Peyer's patch (tissue), 4 donors: ENCODE results near the gene PDP2.

Source experiments
- POLR2A ChIP-seq, 2 donors: fragments of 450-650 bp; IDR thresholded peaks; one replicate each; pipeline ENCODE4 v1.5.1; 2017; ENCODE audit warnings: antibody characterized with exemption in 2 of 2, mild to moderate bottlenecking in 2 of 2, moderate library complexity in 2 of 2
- TF ChIP-seq, protein P1 (sequence below), 6 experiments: fragments of 450-650 bp in 4 of 6; fragments of 200-600 bp in 2 of 6; sonication (generic) in 1 of 6; IDR thresholded peaks; one replicate each; pipeline ENCODE4 v1.5.1; 2017 to 2019; ENCODE audit warnings: antibody characterized with exemption in 6 of 6, mild to moderate bottlenecking in 3 of 6, moderate library complexity in 1 of 6

DNA sequence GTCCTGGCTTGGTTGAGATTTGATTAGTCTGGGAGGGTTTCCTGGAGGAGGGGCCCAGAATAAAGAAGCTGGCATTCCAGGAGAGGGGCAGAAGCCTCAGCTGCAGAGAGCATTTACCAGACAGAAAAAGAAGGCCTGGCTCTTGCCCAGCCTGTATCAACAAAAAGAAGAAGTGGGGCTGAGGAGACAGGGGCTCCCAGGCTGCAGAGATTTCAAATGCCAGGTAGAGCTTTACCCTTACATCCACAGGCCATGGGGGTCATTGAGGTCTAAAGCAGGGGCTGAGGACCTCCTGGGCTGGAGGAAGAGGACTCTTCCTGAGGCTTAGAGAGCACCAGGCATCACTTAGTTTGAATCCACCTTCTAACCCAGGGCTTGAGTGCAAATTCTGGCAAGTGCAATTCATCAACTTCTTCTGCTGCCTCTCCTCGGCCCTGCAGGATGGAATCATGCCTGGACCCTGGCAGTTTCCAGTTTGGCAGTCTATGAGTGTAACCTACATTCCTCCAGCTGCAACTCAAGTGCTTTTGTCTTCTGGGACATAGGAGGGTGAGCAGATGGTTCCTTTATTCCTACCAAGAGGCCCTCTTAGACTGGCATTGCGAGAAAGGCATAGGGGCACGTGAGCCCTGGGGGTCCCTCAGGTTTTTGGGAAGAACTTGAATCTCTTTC is 20.8 kb upstream of the PDP2 start:
- TF ChIP-seq, protein P1, sequence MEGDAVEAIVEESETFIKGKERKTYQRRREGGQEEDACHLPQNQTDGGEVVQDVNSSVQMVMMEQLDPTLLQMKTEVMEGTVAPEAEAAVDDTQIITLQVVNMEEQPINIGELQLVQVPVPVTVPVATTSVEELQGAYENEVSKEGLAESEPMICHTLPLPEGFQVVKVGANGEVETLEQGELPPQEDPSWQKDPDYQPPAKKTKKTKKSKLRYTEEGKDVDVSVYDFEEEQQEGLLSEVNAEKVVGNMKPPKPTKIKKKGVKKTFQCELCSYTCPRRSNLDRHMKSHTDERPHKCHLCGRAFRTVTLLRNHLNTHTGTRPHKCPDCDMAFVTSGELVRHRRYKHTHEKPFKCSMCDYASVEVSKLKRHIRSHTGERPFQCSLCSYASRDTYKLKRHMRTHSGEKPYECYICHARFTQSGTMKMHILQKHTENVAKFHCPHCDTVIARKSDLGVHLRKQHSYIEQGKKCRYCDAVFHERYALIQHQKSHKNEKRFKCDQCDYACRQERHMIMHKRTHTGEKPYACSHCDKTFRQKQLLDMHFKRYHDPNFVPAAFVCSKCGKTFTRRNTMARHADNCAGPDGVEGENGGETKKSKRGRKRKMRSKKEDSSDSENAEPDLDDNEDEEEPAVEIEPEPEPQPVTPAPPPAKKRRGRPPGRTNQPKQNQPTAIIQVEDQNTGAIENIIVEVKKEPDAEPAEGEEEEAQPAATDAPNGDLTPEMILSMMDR (IDR thresholded peaks at IDR 0.05) = no peak
- no peak for TF ChIP-seq POLR2A (IDR thresholded peaks at IDR 0.05)
